Endothelial cell of umbilical vein (primary cell): ENCODE data around the gene PFKFB4.

ENCODE experiments used
- CTCF ChIP-seq, 2 donors: IDR thresholded peaks; 1 replicate in 1 of 2; 2 replicates in 1 of 2; pipeline ENCODE4 v1.5.1; 2011; ENCODE audit warnings: low read length in 2 of 2, mild to moderate bottlenecking in 2 of 2, moderate library complexity in 2 of 2, control low read depth in 1 of 2, inconsistent platforms in 1 of 2, low read depth in 1 of 2; ENCODE audit not compliant: insufficient read depth in 1 of 2; ENCODE audit errors: extremely low read depth in 1 of 2
- EZH2 ChIP-seq: IDR thresholded peaks from 2 replicates; pipeline ENCODE4 v1.6.1; 2012; ENCODE audit warnings: borderline replicate concordance, low read depth, mild to moderate bottlenecking, moderate library complexity, low read length, inconsistent platforms; ENCODE audit not compliant: severe bottlenecking
- FOS ChIP-seq: IDR thresholded peaks from 2 replicates; pipeline ENCODE4 v1.6.1; 2011; ENCODE audit warnings: mild to moderate bottlenecking, low read length, moderate library complexity, borderline replicate concordance; ENCODE audit not compliant: insufficient read depth
- GATA2 ChIP-seq: IDR thresholded peaks from 2 replicates; pipeline ENCODE4 v1.7.0; 2011; ENCODE audit warnings: low read depth, mild to moderate bottlenecking, moderate library complexity, mixed read lengths, low read length; ENCODE audit not compliant: insufficient read length, insufficient read depth
- MAX ChIP-seq: IDR thresholded peaks from 2 replicates; pipeline ENCODE4 v1.6.1; 2011; ENCODE audit not compliant: insufficient read depth, insufficient read length
- MYC ChIP-seq: IDR thresholded peaks from one replicate; pipeline ENCODE4 v1.6.1; 2011; ENCODE audit warnings: mild to moderate bottlenecking, low read depth, low read length
- POLR2A ChIP-seq: IDR thresholded peaks from 2 replicates; pipeline ENCODE4 v1.6.1; 2012; ENCODE audit warnings: low read depth, mild to moderate bottlenecking, control low read depth, low read length
- POLR2AphosphoS5 ChIP-seq: IDR thresholded peaks from 2 replicates; pipeline ENCODE4 v1.6.1; 2012; ENCODE audit warnings: low read depth, mild to moderate bottlenecking, control low read depth, low read length, moderate library complexity; ENCODE audit not compliant: insufficient read depth

- TF ChIP-seq POLR2AphosphoS5 (no peak), MAX (no peak), CTCF (IDR thresholded peaks at IDR 0.05; ENCODE audit: extremely low read depth in 1 of 2, insufficient read depth in 1 of 2, low read depth in 1 of 2, low read length in 2 of 2) (no peak), POLR2A (no peak), GATA2 (no peak), EZH2 (no peak), MYC (no peak), FOS (no peak)
Measured at GRCh38 chr3:48567090-48567489, 10.5 kb upstream of the PFKFB4 start.
